Activated CD8-positive, alpha-beta T cell treated with anti-CD3 and anti-CD28 coated beads, Interleukin-2, amount 10 ng/mL, durations not matched to agents 7 days and 5 days (primary cell): Measurements from ENCODE around the gene C2orf42. TPM values are rescaled to one million over a fixed set of nuclear protein-coding genes. Genes with fewer than 3 reads are reported as not detected.
"Not testable (repeated sequence)": the region's sequence is repeated elsewhere in the genome, so short reads cannot be mapped to it uniquely, and the experiment has no call there.

Source experiments
- ATAC-seq: fragments of 150-1000 bp; cut with Tn5 transposase; one replicate; pipeline ENCODE4 v1.10.0; 2021; ENCODE audit warnings: moderate library complexity
- CTCF ChIA-PET: fragments of 350-600 bp; sonication (Branson Sonifier 250); formaldehyde crosslinking; loops from one replicate; lab custom pipeline; 2021; ENCODE audit warnings: antibody characterized with exemption; lab: Charles Lee
- POLR2A ChIA-PET: fragments of 350-600 bp; sonication (Branson Sonifier 250); formaldehyde crosslinking; loops from one replicate; lab custom pipeline; 2021; ENCODE audit warnings: antibody characterized with exemption; lab: Charles Lee
- DNase-seq: peaks from one replicate; pipeline ENCODE4 v3.0.0-alpha.2; 2020
- H3K27ac Mint-ChIP-seq: one replicate; pipeline ENCODE4 v1.8.0; 2021; ENCODE audit warnings: mild to moderate bottlenecking, mixed read lengths
- H3K27me3 Mint-ChIP-seq: one replicate; pipeline ENCODE4 v1.8.0; 2021; ENCODE audit warnings: low read depth, mixed read lengths
- H3K36me3 Mint-ChIP-seq: one replicate; pipeline ENCODE4 v1.8.0; 2021; ENCODE audit warnings: low read depth, mixed read lengths
- H3K4me1 Mint-ChIP-seq: one replicate; pipeline ENCODE4 v1.8.0; 2021; ENCODE audit warnings: low read depth, mixed read lengths
- H3K4me3 Mint-ChIP-seq: one replicate; pipeline ENCODE4 v1.8.0; 2021; ENCODE audit warnings: mild to moderate bottlenecking, mixed read lengths
- H3K9me3 Mint-ChIP-seq: one replicate; pipeline ENCODE4 v1.8.0; 2022; ENCODE audit warnings: mixed read lengths; ENCODE audit not compliant: insufficient read depth
- total RNA-seq, 2 experiments: library from RNA; stranded (reverse); gene quantifications; one replicate each; pipeline ENCODE4 v1.2.3, GENCODE V29; 2021

Gene C2orf42
- 10 to 100 TPM; 23.0 to 29.4 TPM for total RNA-seq

DNA sequence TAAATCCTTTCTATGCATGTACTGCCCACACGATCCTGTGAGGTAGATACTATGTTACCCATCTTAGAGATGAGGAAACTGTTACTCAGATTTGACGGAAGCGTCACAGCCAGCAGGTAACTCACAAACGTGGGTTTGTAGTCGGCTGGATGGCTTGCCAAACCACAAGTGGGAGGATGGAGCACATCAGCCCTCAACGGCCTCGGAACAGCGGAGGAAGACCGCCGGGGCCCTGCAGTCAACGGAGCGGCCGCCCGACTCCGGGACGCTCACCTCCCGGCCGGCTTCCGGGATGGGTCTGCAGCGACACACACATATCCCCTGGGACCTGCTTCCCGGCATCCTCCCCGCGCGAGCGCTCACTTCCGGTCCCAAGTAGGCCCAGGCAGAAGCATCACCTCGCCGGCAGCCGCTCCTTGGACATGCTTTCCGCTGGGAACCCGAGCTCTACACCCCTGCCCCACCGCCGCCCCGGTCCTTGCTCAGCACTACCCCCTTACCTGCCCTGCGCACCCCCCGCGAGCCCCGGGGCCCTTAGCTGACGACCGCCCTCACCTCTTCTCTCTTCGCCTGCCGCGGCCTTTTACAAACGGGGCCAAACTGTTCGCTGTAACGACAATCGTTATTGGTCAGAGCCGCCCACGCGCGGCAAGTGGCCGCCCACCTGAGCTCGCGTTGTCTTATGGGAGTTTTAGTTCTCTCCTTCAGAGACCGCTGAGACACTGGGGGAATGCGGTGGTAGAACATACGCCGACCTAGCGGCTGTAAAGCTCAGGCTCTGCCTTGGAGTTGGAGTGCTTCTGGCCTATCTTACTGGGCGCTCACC lies at the start of gene C2orf42:
TSS of gene C2orf42 (minus strand) at position 602 of the 826 bp plus-strand sequence. CDS start 9,034 bp downstream, outside the sequence.
- DNase-seq (peak; percentile 97), ATAC-seq (peak; percentile 90)
- H3K27ac Mint-ChIP-seq = peak within 1 kb of the TSS; percentile 97
- H3K27me3 Mint-ChIP-seq = no peaks in the 10 kb centered on the region
- peaks cover 9% of the 10 kb centered on the region for H3K36me3 Mint-ChIP-seq
- ChIA-PET CTCF (interaction anchor here (0.6 to 2.3 kb wide), 16 partner anchors 9 to 466 kb away, joined by 3 to 16 read pairs (median 4); partner anchors contain the start of genes MXD1 and PCYOX1), POLR2A (interaction anchor here (0.6 to 1.8 kb wide), 20 partner anchors 9 to 311 kb away, joined by 3 to 22 read pairs (median 4); partner anchors contain the start of genes MXD1, SNRNP27, SNRPG and TIA1)
- no peaks in the 10 kb centered on the region for H3K9me3 Mint-ChIP-seq
- H3K4me1 Mint-ChIP-seq = peaks cover 21% of the 10 kb centered on the region
- peak within 1 kb of the TSS; percentile 86 for H3K4me3 Mint-ChIP-seq

GRCh38 chr2:70240599-70240998 lies 49.8 kb upstream of the C2orf42 start:
- H3K4me1 Mint-ChIP-seq = peaks cover 28% of the 10 kb centered on the region
- H3K27ac Mint-ChIP-seq = no peak overlapping the region
- ATAC-seq (no peak), DNase-seq (no peak)
- ChIA-PET POLR2A (interaction anchor here (1.7 kb wide), 1 partner anchor 17 kb away, joined by 6 read pairs; the partner anchor contains the start of gene PCYOX1), CTCF (interaction anchor here (1.5 kb wide), 1 partner anchor 328 kb away, joined by 3 read pairs; no protein-coding TSS in a partner anchor)
- H3K27me3 Mint-ChIP-seq = no peaks in the 10 kb centered on the region
- H3K36me3 Mint-ChIP-seq = peaks cover 36% of the 10 kb centered on the region
- no peak overlapping the region for H3K4me3 Mint-ChIP-seq
- H3K9me3 Mint-ChIP-seq = no peaks in the 10 kb centered on the region

DNA sequence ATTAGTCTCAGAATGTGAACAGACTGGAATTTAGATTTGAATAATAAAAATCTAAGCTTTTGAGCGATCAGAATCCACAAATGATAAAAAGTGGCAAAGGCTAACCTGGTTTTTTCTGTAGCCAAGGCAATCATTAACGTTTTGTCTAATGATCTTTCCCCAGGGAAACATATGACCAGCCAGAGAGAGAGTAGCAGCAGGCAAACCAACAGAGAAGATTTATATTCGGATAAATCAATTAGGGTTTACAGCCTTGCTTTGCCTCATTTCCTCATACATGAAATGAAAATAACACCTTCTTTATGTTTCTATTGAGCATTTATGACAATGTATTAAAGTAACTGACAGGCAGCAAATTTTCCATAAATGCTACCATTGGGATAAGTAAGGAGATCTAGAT lies 43.1 kb upstream of the C2orf42 start:
- ATAC-seq (no peak), DNase-seq (no peak)
- Mint-ChIP-seq H3K4me3 (no peak overlapping the region), H3K36me3 (peaks cover 38% of the 10 kb centered on the region), H3K27me3 (no peaks in the 10 kb centered on the region), H3K4me1 (peaks cover 2% of the 10 kb centered on the region), H3K27ac (no peak overlapping the region), H3K9me3 (no peaks in the 10 kb centered on the region)
- ChIA-PET POLR2A (no interaction called here), CTCF (no interaction called here)

DNA sequence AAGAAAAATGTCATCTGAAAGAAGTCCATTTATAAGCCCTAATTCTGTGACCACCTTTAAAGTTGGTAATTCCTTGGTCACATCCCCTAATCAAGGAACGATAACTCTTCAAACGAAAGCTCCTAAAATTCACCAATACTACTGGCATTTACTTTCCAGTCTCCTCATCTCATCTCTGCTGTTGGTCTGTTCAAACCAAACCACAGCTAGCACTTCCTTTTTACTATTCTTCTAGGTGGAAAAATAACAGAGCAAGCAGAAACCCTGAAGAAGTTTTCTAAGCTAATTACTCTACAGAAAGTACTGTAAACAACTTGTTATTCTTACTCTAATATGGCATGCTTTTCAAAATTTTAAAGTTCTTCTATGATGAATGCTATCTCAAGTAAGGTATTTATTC lies 36.0 kb upstream of the C2orf42 start:
- CTCF ChIA-PET = interaction anchor here (0.7 to 2.1 kb wide), 6 partner anchors 9 to 502 kb away, joined by 3 to 7 read pairs (median 4); no protein-coding TSS in a partner anchor
- no peaks in the 10 kb centered on the region for H3K27me3 Mint-ChIP-seq
- H3K9me3 Mint-ChIP-seq = no peaks in the 10 kb centered on the region
- H3K36me3 Mint-ChIP-seq = peaks cover 64% of the 10 kb centered on the region
- peaks cover 16% of the 10 kb centered on the region for H3K4me1 Mint-ChIP-seq
- POLR2A ChIA-PET = interaction anchor here (0.9 to 1.0 kb wide), 2 partner anchors 35 to 67 kb away, joined by 3 to 4 read pairs; partner anchors contain the start of genes C2orf42 and SNRPG
- no peak overlapping the region for H3K4me3 Mint-ChIP-seq
- peak overlapping the region; percentile 37 for H3K27ac Mint-ChIP-seq
- DNase-seq (no peak), ATAC-seq (peak; percentile 51)

GRCh38 chr2:70223305-70223704 lies 32.5 kb upstream of the C2orf42 start:
- DNase-seq, CTCF ChIA-PET, H3K27ac Mint-ChIP-seq, H3K27me3 Mint-ChIP-seq, ATAC-seq, H3K4me3 Mint-ChIP-seq, H3K9me3 Mint-ChIP-seq: not testable (repeated sequence)
- H3K36me3 Mint-ChIP-seq = peaks cover 62% of the 10 kb centered on the region
- POLR2A ChIA-PET = interaction anchor here (0.5 kb wide), 1 partner anchor 321 kb away, joined by 4 read pairs; no protein-coding TSS in a partner anchor
- peaks cover 10% of the 10 kb centered on the region for H3K4me1 Mint-ChIP-seq

- peaks cover 47% of the 10 kb centered on the region for H3K36me3 Mint-ChIP-seq
- no peaks in the 10 kb centered on the region for H3K27me3 Mint-ChIP-seq
- POLR2A ChIA-PET = no interaction called here
- H3K4me1 Mint-ChIP-seq = no peaks in the 10 kb centered on the region
- CTCF ChIA-PET = interaction anchor here (1.6 kb wide), 1 partner anchor 10 kb away, joined by 5 read pairs; no protein-coding TSS in a partner anchor
- H3K4me3 Mint-ChIP-seq = no peak overlapping the region
- no peak overlapping the region for H3K27ac Mint-ChIP-seq
- DNase-seq = no peak
- no peak for ATAC-seq
- no peaks in the 10 kb centered on the region for H3K9me3 Mint-ChIP-seq
Measured at GRCh38 chr2:70214953-70215549, 24.2 kb upstream of the C2orf42 start.

DNA sequence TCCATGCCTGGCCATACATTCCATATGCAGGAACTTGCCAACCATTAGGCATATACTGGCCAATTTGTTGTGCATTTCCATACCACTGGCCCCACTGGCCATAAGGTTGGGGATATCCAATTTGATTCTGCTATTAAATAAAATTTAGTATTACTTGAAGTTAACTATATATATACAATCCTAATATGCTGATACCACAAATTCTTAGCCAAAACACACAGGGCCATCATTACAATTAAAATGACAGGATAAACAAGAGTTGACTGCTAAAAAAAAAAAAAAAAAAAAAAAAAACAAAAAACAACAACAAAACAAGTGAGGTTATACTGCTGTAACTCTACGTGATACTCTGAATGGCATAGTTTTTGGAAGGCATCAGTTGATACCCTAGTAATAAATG lies 23.5 kb upstream of the C2orf42 start:
- DNase-seq = no peak
- Mint-ChIP-seq H3K4me1 (no peaks in the 10 kb centered on the region), H3K36me3 (peaks cover 44% of the 10 kb centered on the region), H3K9me3 (no peaks in the 10 kb centered on the region), H3K27me3 (no peaks in the 10 kb centered on the region), H3K4me3 (no peak overlapping the region), H3K27ac (no peak overlapping the region)
- ATAC-seq = no peak
- ChIA-PET POLR2A (no interaction called here), CTCF (interaction anchor here (1.6 kb wide), 1 partner anchor 11 kb away, joined by 5 read pairs; no protein-coding TSS in a partner anchor)

GRCh38 chr2:70212298-70212932 lies 21.6 kb upstream of the C2orf42 start:
- H3K9me3 Mint-ChIP-seq = no peaks in the 10 kb centered on the region
- no peaks in the 10 kb centered on the region for H3K27me3 Mint-ChIP-seq
- no peak for ATAC-seq
- no peaks in the 10 kb centered on the region for H3K4me1 Mint-ChIP-seq
- H3K36me3 Mint-ChIP-seq = peaks cover 32% of the 10 kb centered on the region
- CTCF ChIA-PET = no interaction called here
- H3K27ac Mint-ChIP-seq = no peak overlapping the region
- no peak overlapping the region for H3K4me3 Mint-ChIP-seq
- DNase-seq = no peak
- POLR2A ChIA-PET = interaction anchor here (0.6 kb wide), 1 partner anchor 45 kb away, joined by 3 read pairs; no protein-coding TSS in a partner anchor

DNA sequence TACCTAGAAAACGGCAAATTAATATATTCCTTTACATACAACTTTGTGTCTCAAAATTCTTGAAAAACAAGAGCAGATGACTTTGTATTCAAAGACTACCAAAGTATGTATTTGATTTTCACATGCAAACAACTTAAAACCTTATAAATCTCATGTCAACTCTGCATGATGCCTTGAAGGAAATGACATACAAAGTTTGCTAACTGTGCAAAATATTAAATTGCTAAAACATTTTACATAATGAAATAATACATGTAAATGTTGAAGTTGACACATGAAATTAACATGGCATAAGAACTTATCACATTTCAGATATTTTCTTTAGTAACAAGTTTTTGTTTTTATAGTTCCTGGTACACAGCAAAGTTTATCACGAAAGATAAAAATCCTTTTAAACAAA lies 20.8 kb upstream of the C2orf42 start:
- Mint-ChIP-seq H3K9me3 (no peaks in the 10 kb centered on the region), H3K4me3 (no peak overlapping the region), H3K27me3 (no peaks in the 10 kb centered on the region), H3K36me3 (peaks cover 27% of the 10 kb centered on the region), H3K4me1 (no peaks in the 10 kb centered on the region), H3K27ac (no peak overlapping the region)
- ATAC-seq = no peak
- ChIA-PET POLR2A (no interaction called here), CTCF (no interaction called here)
- no peak for DNase-seq

- ChIA-PET POLR2A (no interaction called here), CTCF (no interaction called here)
Measured at GRCh38 chr2:70204452-70204851, 13.6 kb upstream of the C2orf42 start.

GRCh38 chr2:70203086-70203485 lies 12.3 kb upstream of the C2orf42 start:
- H3K27ac Mint-ChIP-seq = no peak overlapping the region
- H3K9me3 Mint-ChIP-seq = no peaks in the 10 kb centered on the region
- H3K27me3 Mint-ChIP-seq = no peaks in the 10 kb centered on the region
- H3K36me3 Mint-ChIP-seq = peaks cover 2% of the 10 kb centered on the region
- CTCF ChIA-PET = no interaction called here
- POLR2A ChIA-PET = no interaction called here
- ATAC-seq (no peak), DNase-seq (no peak)
- H3K4me1 Mint-ChIP-seq = no peaks in the 10 kb centered on the region
- no peak overlapping the region for H3K4me3 Mint-ChIP-seq

More at GRCh38 chr2:70204452-70204851, 13.6 kb upstream of the C2orf42 start:
- H3K27me3 Mint-ChIP-seq = no peaks in the 10 kb centered on the region
- H3K36me3 Mint-ChIP-seq = peaks cover 2% of the 10 kb centered on the region
- H3K4me1 Mint-ChIP-seq = no peaks in the 10 kb centered on the region
- no peak overlapping the region for H3K27ac Mint-ChIP-seq
- DNase-seq = no peak
- H3K4me3 Mint-ChIP-seq = no peak overlapping the region
- no peak for ATAC-seq
- H3K9me3 Mint-ChIP-seq = no peaks in the 10 kb centered on the region
